A549 treated with CpdA at 1 μM for 4 hours (cell line): ENCODE data around the gene BAZ1A. TPM values are rescaled to one million over a fixed set of nuclear protein-coding genes. Genes with fewer than 3 reads are reported as not detected.

ENCODE experiments used
- total RNA-seq: library from RNA; stranded (reverse); fragments of 200-300 nt; extraction: Qiagen RNA extraction; gene quantifications from 5 replicates; pipeline ENCODE4 v1.2.3, GENCODE V29; 2022; ENCODE audit warnings: low read depth

The BAZ1A gene, protein sequence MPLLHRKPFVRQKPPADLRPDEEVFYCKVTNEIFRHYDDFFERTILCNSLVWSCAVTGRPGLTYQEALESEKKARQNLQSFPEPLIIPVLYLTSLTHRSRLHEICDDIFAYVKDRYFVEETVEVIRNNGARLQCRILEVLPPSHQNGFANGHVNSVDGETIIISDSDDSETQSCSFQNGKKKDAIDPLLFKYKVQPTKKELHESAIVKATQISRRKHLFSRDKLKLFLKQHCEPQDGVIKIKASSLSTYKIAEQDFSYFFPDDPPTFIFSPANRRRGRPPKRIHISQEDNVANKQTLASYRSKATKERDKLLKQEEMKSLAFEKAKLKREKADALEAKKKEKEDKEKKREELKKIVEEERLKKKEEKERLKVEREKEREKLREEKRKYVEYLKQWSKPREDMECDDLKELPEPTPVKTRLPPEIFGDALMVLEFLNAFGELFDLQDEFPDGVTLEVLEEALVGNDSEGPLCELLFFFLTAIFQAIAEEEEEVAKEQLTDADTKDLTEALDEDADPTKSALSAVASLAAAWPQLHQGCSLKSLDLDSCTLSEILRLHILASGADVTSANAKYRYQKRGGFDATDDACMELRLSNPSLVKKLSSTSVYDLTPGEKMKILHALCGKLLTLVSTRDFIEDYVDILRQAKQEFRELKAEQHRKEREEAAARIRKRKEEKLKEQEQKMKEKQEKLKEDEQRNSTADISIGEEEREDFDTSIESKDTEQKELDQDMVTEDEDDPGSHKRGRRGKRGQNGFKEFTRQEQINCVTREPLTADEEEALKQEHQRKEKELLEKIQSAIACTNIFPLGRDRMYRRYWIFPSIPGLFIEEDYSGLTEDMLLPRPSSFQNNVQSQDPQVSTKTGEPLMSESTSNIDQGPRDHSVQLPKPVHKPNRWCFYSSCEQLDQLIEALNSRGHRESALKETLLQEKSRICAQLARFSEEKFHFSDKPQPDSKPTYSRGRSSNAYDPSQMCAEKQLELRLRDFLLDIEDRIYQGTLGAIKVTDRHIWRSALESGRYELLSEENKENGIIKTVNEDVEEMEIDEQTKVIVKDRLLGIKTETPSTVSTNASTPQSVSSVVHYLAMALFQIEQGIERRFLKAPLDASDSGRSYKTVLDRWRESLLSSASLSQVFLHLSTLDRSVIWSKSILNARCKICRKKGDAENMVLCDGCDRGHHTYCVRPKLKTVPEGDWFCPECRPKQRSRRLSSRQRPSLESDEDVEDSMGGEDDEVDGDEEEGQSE (N-terminal part only)
- total RNA-seq, result 23.5 to 42.0 TPM (median 27.8 TPM) in 5 replicates

DNA sequence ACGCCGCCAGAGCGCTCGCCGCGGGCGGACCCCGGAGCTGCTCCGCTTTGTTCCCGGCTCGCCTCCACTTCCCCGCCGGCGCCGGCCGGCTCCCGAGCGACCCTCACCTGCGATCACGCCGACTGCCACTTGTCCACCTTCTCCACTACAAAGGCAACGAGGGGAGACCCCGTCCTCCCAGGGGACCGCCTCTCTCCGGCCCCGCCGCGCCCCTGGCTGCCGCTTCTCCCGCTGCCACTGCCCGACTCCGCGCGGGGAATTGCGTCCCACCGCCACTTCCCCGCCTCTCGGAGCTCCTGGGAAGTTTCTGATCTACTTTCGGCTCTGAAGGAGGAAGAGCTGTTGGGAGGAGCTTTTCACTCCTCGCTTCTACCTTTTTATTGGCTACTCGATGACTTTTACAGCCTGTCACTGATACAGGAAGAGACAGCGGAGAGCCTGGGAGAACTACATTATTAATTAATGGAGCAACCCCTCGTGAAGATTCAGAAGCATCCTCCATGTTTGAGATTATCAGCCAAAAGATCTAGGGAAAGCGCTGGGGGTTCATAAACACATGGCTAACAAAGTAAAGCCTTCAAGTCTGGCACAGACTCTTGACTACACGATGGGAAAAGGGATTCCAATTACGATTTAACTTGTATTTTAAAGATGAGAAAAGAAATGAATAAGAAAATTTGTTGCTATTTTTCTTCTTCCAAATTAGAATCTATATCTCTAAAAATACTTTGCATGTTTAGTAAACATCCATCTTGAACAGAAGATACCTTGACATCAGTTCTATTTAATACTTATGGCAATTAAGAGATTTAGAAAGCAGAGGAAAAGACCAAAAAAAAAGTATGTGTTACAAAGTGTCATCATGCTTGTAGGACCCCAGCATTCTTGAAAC lies at the start of gene BAZ1A:
Gene BAZ1A, minus strand, starts transcription at position 330 of the 892 bp plus-strand sequence. CDS start 756 bp downstream, outside the sequence.

DNA sequence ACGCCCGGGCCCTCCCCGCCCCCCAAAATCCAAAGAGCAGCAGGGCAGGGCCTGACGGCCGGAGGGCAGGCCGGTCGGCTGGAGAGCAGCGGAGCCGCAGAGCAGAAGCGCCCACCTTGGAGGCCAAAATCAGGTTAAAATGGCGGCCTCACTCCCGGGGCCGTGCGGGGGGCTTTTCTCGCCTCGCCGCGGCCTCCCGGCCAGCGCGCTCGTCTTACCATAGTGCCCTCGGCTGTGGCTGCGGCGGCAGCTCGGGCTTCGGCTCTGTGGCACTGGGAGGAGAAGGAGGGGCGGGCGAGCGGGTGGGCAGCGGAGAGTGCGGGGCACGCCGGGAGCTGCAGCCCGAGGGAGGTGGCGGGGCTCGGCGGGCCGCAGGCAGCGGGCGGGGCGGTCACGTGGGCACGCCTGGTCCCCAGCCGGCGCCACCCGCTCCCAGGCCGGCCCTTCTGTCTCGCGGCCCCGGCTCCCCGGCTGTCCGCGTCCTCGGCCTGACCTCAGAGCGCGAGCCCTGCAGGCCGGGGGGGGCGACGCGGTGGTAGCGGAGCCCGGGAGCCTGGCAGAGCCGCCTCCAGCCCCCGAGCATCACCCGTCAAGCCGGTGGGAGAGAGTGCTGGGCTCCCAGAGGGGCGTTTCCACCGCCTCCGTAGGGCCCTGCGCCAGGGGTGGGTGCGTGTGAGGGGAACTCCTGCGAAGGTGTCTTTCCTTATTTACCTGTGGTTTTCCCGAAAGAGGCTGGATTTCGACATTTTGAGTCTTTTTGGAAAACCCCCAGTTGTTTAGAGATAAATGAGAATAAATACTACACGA lies 160.6 kb downstream of the BAZ1A start, which contains the start of gene CFL2:
Gene CFL2, minus strand, starts transcription at position 274 of the 807 bp plus-strand sequence. Its CDS starts 53 bp downstream, at position 221.

Other genes starting within 250 kb of the BAZ1A start
- gene SNX6, start 245.2 kb downstream of the BAZ1A start, total RNA-seq, result 69.1 to 113 TPM (median 76.7 TPM) in 5 replicates
- gene CFL2, start 160.8 kb downstream of the BAZ1A start, total RNA-seq, result 99.4 to 114 TPM (median 109 TPM) in 5 replicates
- gene SRP54, start 107.6 kb upstream of the BAZ1A start, total RNA-seq, result 55.3 to 68.6 TPM (median 59.1 TPM) in 5 replicates
- 81.0 to 92.1 TPM (median 86.8 TPM) in 5 replicates for gene FAM177A1, start 170.9 kb upstream of the BAZ1A start, total RNA-seq
- gene PPP2R3C, start 246.6 kb upstream of the BAZ1A start, total RNA-seq, result 22.5 to 29.9 TPM (median 22.6 TPM) in 5 replicates
- 28.0 to 37.1 TPM (median 33.0 TPM) in 5 replicates for gene PRORP, start 247.2 kb upstream of the BAZ1A start, total RNA-seq